Stomach (tissue), 4 donors: Measurements from ENCODE around the gene SLC25A1.

Experiments
- CTCF ChIP-seq, 7 experiments: fragments of 450-650 bp in 4 of 7; fragments of 200-600 bp in 3 of 7; sonication (generic) in 3 of 7; IDR thresholded peaks; one replicate each; pipeline ENCODE4 v1.5.1; 2016 to 2019; ENCODE audit warnings: antibody characterized with exemption in 7 of 7, control low read depth in 2 of 7, mild to moderate bottlenecking in 1 of 7
- POLR2A ChIP-seq, 4 donors: fragments of 450-650 bp; IDR thresholded peaks; one replicate each; pipeline ENCODE4 v1.6.1; 2016; ENCODE audit warnings: antibody characterized with exemption in 4 of 4, control low read depth in 2 of 4, mild to moderate bottlenecking in 1 of 4, moderate library complexity in 1 of 4
- POLR2AphosphoS5 ChIP-seq, 3 donors: sonication (generic); formaldehyde crosslinking; IDR thresholded peaks; one replicate each; pipeline ENCODE4 v1.6.1; 2016; ENCODE audit warnings: antibody characterized with exemption in 3 of 3

GRCh38 chr22:19213001-19213400 is 34.5 kb upstream of the SLC25A1 start:
- TF ChIP-seq POLR2A (IDR thresholded peaks at IDR 0.05) (no peak), CTCF (IDR thresholded peaks at IDR 0.05) (no peak), POLR2AphosphoS5 (IDR thresholded peaks at IDR 0.05) (no peak)
